Loucy (cell line): ENCODE data around the gene KCNMA1.

Experiments used
- H2AFZ ChIP-seq: fragments of 200-600 bp; sonication (generic); 2 replicates; pipeline ENCODE4 v1.6.0; 2016; ENCODE audit warnings: antibody characterized with exemption, mild to moderate bottlenecking, low read length, moderate library complexity
- H3F3A ChIP-seq: fragments of 200-600 bp; 2 replicates; pipeline ENCODE4 v1.6.0; 2016; ENCODE audit warnings: antibody characterized with exemption, low read depth, mild to moderate bottlenecking
- H3K27me3 ChIP-seq: fragments of 200-600 bp; sonication (generic); 2 replicates; pipeline ENCODE4 v1.6.1; 2014; ENCODE audit warnings: low read length, mild to moderate bottlenecking; ENCODE audit not compliant: insufficient read depth, poor library complexity, severe bottlenecking
- H3K36me3 ChIP-seq: fragments of 200-600 bp; sonication (generic); 2 replicates; pipeline ENCODE4 v1.6.1; 2016; ENCODE audit warnings: low read length; ENCODE audit not compliant: insufficient read depth
- H3K4me1 ChIP-seq: fragments of 200-600 bp; sonication (generic); 2 replicates; pipeline ENCODE4 v1.5.1; 2014; ENCODE audit warnings: low read length, mild to moderate bottlenecking; ENCODE audit not compliant: insufficient read depth, poor library complexity, severe bottlenecking
- H3K4me2 ChIP-seq: fragments of 200-600 bp; sonication (generic); 2 replicates; pipeline ENCODE4 v1.6.0; 2014; ENCODE audit warnings: antibody characterized with exemption, low read length, low read depth, mild to moderate bottlenecking; ENCODE audit not compliant: poor library complexity, severe bottlenecking
- H3K4me3 ChIP-seq: fragments of 200-600 bp; sonication (generic); 2 replicates; pipeline ENCODE4 v1.5.1; 2014; ENCODE audit warnings: low read length, mild to moderate bottlenecking, mixed read lengths; ENCODE audit not compliant: poor library complexity, severe bottlenecking
- H3K79me2 ChIP-seq: fragments of 200-600 bp; sonication (generic); 2 replicates; pipeline ENCODE4 v1.6.1; 2014; ENCODE audit warnings: low read length; ENCODE audit not compliant: insufficient read depth
- H3K9ac ChIP-seq: fragments of 200-600 bp; sonication (generic); 2 replicates; pipeline ENCODE4 v1.6.0; 2014; ENCODE audit warnings: mild to moderate bottlenecking, low read depth, low read length, moderate library complexity; ENCODE audit not compliant: poor library complexity, severe bottlenecking
- H3K9me2 ChIP-seq: fragments of 200-600 bp; sonication (generic); replicated peaks from 2 replicates; pipeline ENCODE4 v1.6.1; 2016; ENCODE audit warnings: low read depth, low read length, mixed read lengths
- H3K9me3 ChIP-seq: fragments of 200-600 bp; sonication (generic); 2 replicates; pipeline ENCODE4 v1.6.1; 2014; ENCODE audit warnings: mild to moderate bottlenecking, antibody characterized with exemption, low read length, low read depth; ENCODE audit not compliant: insufficient read depth
- H4K20me1 ChIP-seq: fragments of 200-600 bp; sonication (generic); 2 replicates; pipeline ENCODE4 v1.6.0; 2014; ENCODE audit warnings: antibody characterized with exemption, low read length, mild to moderate bottlenecking; ENCODE audit not compliant: insufficient read depth, poor library complexity, severe bottlenecking
- EZH2phosphoT487 ChIP-seq: fragments of 200-600 bp; IDR thresholded peaks from 2 replicates; pipeline ENCODE4 v1.6.1; 2018; ENCODE audit warnings: antibody characterized with exemption, mild to moderate bottlenecking, moderate library complexity, borderline replicate concordance
- TF ChIP-seq, protein P1 (sequence below): fragments of 200-600 bp; sonication (generic); conservative IDR thresholded peaks from 2 replicates; pipeline ENCODE4 v1.5.1; 2014; ENCODE audit warnings: mild to moderate bottlenecking, antibody characterized with exemption, low read length

The KCNMA1 gene

DNA sequence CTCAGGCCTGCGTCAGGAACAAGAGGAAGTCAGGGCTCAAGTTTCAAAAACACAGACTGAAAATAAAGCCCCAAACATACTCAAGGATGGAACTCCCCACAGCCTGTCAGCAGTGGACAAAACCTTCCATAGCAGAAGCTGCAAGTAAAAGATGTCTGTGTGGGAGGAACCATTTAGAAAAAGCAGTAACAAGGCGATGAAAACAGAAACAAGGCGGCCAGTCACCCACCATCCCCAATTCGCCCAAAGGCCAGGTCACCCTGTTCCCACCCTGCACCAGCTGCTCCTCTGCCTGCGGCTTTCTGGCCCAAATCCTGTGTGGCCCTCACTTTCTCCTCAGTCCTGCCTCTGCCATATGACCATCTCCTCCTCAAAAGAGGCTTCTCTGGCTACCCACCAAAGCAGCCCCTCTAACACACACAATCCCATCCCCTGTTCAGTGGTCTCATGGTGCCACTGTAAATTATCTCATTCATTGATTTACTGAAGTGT, 27.8 kb downstream of the KCNMA1 start:
- H3K9me2 ChIP-seq = no peaks in the 10 kb centered on the region
- TF ChIP-seq, protein P1, sequence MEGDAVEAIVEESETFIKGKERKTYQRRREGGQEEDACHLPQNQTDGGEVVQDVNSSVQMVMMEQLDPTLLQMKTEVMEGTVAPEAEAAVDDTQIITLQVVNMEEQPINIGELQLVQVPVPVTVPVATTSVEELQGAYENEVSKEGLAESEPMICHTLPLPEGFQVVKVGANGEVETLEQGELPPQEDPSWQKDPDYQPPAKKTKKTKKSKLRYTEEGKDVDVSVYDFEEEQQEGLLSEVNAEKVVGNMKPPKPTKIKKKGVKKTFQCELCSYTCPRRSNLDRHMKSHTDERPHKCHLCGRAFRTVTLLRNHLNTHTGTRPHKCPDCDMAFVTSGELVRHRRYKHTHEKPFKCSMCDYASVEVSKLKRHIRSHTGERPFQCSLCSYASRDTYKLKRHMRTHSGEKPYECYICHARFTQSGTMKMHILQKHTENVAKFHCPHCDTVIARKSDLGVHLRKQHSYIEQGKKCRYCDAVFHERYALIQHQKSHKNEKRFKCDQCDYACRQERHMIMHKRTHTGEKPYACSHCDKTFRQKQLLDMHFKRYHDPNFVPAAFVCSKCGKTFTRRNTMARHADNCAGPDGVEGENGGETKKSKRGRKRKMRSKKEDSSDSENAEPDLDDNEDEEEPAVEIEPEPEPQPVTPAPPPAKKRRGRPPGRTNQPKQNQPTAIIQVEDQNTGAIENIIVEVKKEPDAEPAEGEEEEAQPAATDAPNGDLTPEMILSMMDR = no peak
- no peak for TF ChIP-seq EZH2phosphoT487
- no peaks in the 10 kb centered on the region for H3K9me3 ChIP-seq
- no peak overlapping the region for H3K4me3 ChIP-seq
- no peak overlapping the region for H2AFZ ChIP-seq
- H3K79me2 ChIP-seq = no peaks in the 10 kb centered on the region
- H3F3A ChIP-seq = no peaks in the 10 kb centered on the region
- no peaks in the 10 kb centered on the region for H4K20me1 ChIP-seq
- H3K27me3 ChIP-seq = no peaks in the 10 kb centered on the region
- no peaks in the 10 kb centered on the region for H3K36me3 ChIP-seq
- no peak overlapping the region for H3K4me2 ChIP-seq
- no peaks in the 10 kb centered on the region for H3K4me1 ChIP-seq
- H3K9ac ChIP-seq = no peak overlapping the region

DNA sequence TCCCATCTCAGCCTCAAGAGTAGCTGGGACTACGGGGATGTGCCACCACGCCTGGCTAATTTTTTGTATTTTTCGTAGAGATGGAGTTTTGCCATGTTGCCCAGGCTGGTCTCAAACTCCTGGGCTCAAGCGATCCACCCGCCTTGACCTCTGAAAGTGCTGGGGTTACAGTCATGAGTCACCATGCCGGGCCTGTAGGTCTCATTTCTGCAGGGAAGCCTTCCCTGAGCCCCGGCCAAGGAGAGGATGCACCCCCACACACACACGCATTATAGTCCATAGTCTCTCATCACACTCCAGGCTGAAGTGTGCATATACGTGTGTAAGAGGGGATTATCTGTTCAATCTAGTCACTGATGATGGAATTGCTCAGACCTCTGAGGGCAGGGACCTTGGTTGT, 29.3 kb downstream of the KCNMA1 start:
- Histone ChIP-seq H4K20me1 (no peaks in the 10 kb centered on the region), H3K9me3 (no peaks in the 10 kb centered on the region), H2AFZ (no peak overlapping the region), H3K4me3 (no peak overlapping the region), H3K4me2 (no peak overlapping the region), H3F3A (no peaks in the 10 kb centered on the region), H3K36me3 (no peaks in the 10 kb centered on the region), H3K9ac (no peak overlapping the region), H3K79me2 (no peaks in the 10 kb centered on the region), H3K4me1 (peaks cover 15% of the 10 kb centered on the region), H3K9me2 (no peaks in the 10 kb centered on the region), H3K27me3 (no peaks in the 10 kb centered on the region)
- TF ChIP-seq, protein P1 = no peak
- TF ChIP-seq EZH2phosphoT487 = no peak

DNA sequence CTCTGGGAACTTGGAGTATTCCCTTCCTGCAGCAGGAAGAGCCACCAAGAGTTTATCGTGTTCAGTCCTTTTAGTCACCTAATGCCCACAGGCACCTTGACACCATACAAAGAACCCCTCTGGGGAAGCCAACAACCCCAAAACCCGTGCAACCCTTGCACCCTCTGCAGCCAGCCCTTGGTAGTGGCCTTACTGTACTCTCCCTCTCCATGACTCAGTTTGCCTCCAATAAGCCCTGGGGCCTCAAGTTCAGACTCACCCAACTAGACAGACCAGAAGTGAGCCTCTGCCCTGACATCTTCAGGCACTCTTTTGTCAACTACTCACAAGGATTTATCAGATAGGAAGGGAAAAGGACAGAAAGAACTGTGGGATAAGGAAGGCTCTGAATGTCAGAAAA, 30.9 kb downstream of the KCNMA1 start:
- TF ChIP-seq, protein P1 = peak; percentile 14; the same call in 1 of the 2 replicates
- no peak for TF ChIP-seq EZH2phosphoT487
- Histone ChIP-seq H3K4me3 (no peak overlapping the region), H2AFZ (no peak overlapping the region), H3K79me2 (no peaks in the 10 kb centered on the region), H3K9ac (no peak overlapping the region), H3K36me3 (no peaks in the 10 kb centered on the region), H3K4me1 (peaks cover 25% of the 10 kb centered on the region), H3K9me3 (no peaks in the 10 kb centered on the region), H3K27me3 (no peaks in the 10 kb centered on the region), H4K20me1 (no peaks in the 10 kb centered on the region), H3K9me2 (no peaks in the 10 kb centered on the region), H3F3A (no peaks in the 10 kb centered on the region), H3K4me2 (no peak overlapping the region)
